HepG2 (cell line): ENCODE results near the gene IPO5.

Experiments
- AHDC1 ChIP-seq: sonication (generic); formaldehyde crosslinking; IDR thresholded peaks from 2 replicates; pipeline ENCODE4 v1.5.1; 2020; ENCODE audit warnings: mild to moderate bottlenecking, missing genetic modification reagents, borderline replicate concordance
- CTCF ChIP-seq: sonication (generic); formaldehyde crosslinking; IDR thresholded peaks from 2 replicates; pipeline ENCODE4 v1.5.0; 2020; ENCODE audit warnings: mild to moderate bottlenecking, missing genetic modification reagents, moderate library complexity
- TCF7L2 ChIP-seq: IDR thresholded peaks from 2 replicates; pipeline ENCODE4 v1.6.1; 2011; ENCODE audit warnings: mild to moderate bottlenecking, low read depth, low read length, moderate library complexity
- USF2 ChIP-seq, 2 experiments: sonication (generic) in 1 of 2; formaldehyde crosslinking in 1 of 2; IDR thresholded peaks; 2 replicates each; pipeline versions ENCODE4 v1.5.1 to v1.6.1; 2011 to 2020; ENCODE audit warnings: borderline replicate concordance in 1 of 2, low read depth in 1 of 2, low read length in 1 of 2, mild to moderate bottlenecking in 1 of 2, missing genetic modification reagents in 1 of 2, moderate library complexity in 1 of 2

- TF ChIP-seq TCF7L2 (no peak), USF2 (IDR thresholded peaks at IDR 0.05; ENCODE audit: low read depth, low read length) (no peak), USF2 (CRISPR knock-in tag; IDR thresholded peaks at IDR 0.05; ENCODE audit: borderline replicate concordance) (no peak), AHDC1 (no peak), CTCF (CRISPR knock-in tag) (no peak)
These were observed 46.2 kb downstream of the IPO5 start for GRCh38 chr13:97999653-98000052.
